ENCODE measurements around the gene GNG2. TPM values are rescaled to one million over a fixed set of nuclear protein-coding genes. Genes with fewer than 3 reads are reported as not detected.
A peak's percentile ranks its signal among the peaks of the same experiment; 100 is the strongest.
"Not testable (repeated sequence)": the region's sequence is repeated elsewhere in the genome, so short reads cannot be mapped to it uniquely, and the experiment has no call there.

Gene GNG2
- total and polyA plus RNA-seq, 5 donors, result 6.7 to 18.2 (median 14.3) TPM

GRCh38 chr14:51889851-51890250, 29.4 kb downstream of the GNG2 start:
- whole genome bisulfite sequencing, result 59% methylated on average over 2 of the region's 2 CpGs
- no peak for ATAC-seq
- intact Hi-C loops (cut with DNase I), result no loop called here

GRCh38 chr14:51894250-51894649, 33.8 kb downstream of the GNG2 start:
- DNase-seq (no peak), ATAC-seq (no peak)
- intact Hi-C loops (cut with DNase I), result no loop called here
- H3K9me3 ChIP-seq (ENCODE audit: control insufficient read depth, low read length), result no peaks in the 10 kb centered on the region
- 91% methylated on average over 3 of the region's 3 CpGs for WGBS
- no peaks in the 10 kb centered on the region for H3K4me1 ChIP-seq (ENCODE audit: control insufficient read depth, insufficient read depth, low read length)
- no peak overlapping the region for H3K27ac ChIP-seq (ENCODE audit: low read length)
- no peak overlapping the region for H3K4me3 ChIP-seq (ENCODE audit: low read length)
- H3K27me3 ChIP-seq (ENCODE audit: control insufficient read depth, insufficient read depth), result no peaks in the 10 kb centered on the region

More at GRCh38 chr14:51889851-51890250, 29.4 kb downstream of the GNG2 start:
- Histone ChIP-seq H3K9me3 (ENCODE audit: control insufficient read depth, low read length) (no peaks in the 10 kb centered on the region), H3K27ac (ENCODE audit: low read length) (no peak overlapping the region), H3K4me1 (ENCODE audit: control insufficient read depth, insufficient read depth, low read length) (no peaks in the 10 kb centered on the region), H3K4me3 (ENCODE audit: low read length) (no peak overlapping the region), H3K27me3 (ENCODE audit: control insufficient read depth, insufficient read depth) (no peaks in the 10 kb centered on the region)
- no peak for DNase-seq

- DNase-seq (no peak), ATAC-seq (no peak)
- Histone ChIP-seq H3K27ac (ENCODE audit: low read length) (no peak overlapping the region), H3K4me3 (ENCODE audit: low read length) (no peak overlapping the region), H3K27me3 (ENCODE audit: control insufficient read depth, insufficient read depth) (no peaks in the 10 kb centered on the region), H3K4me1 (ENCODE audit: control insufficient read depth, insufficient read depth, low read length) (no peaks in the 10 kb centered on the region), H3K9me3 (ENCODE audit: control insufficient read depth, low read length) (no peaks in the 10 kb centered on the region)
- intact Hi-C loops (cut with DNase I), result no loop called here
These were observed 35.0 kb downstream of the GNG2 start for GRCh38 chr14:51895375-51895774.

- intact Hi-C loops (cut with DNase I), result no loop called here
- 81% methylated on average over 1 of the region's 1 CpG for WGBS
- Histone ChIP-seq H3K27me3 (ENCODE audit: control insufficient read depth, insufficient read depth) (no peaks in the 10 kb centered on the region), H3K4me1 (ENCODE audit: control insufficient read depth, insufficient read depth, low read length) (no peaks in the 10 kb centered on the region), H3K9me3 (ENCODE audit: control insufficient read depth, low read length) (no peaks in the 10 kb centered on the region), H3K4me3 (ENCODE audit: low read length) (no peak overlapping the region), H3K27ac (ENCODE audit: low read length) (no peak overlapping the region)
- ATAC-seq (no peak), DNase-seq (no peak)
These were observed 37.5 kb downstream of the GNG2 start for GRCh38 chr14:51897791-51898355.

GRCh38 chr14:51901475-51902024, 41.1 kb downstream of the GNG2 start:
- no peak overlapping the region for H3K27ac ChIP-seq (ENCODE audit: low read length)
- H3K4me3 ChIP-seq (ENCODE audit: low read length), result no peak overlapping the region
- peaks cover 2% of the 10 kb centered on the region for H3K9me3 ChIP-seq (ENCODE audit: control insufficient read depth, low read length)
- WGBS, result 96% methylated on average over 5 of the region's 5 CpGs
- H3K27me3 ChIP-seq (ENCODE audit: control insufficient read depth, insufficient read depth), result no peaks in the 10 kb centered on the region
- ATAC-seq (no peak), DNase-seq (no peak)
- H3K4me1 ChIP-seq (ENCODE audit: control insufficient read depth, insufficient read depth, low read length), result no peaks in the 10 kb centered on the region
- intact Hi-C loops (cut with DNase I), result no loop called here

GRCh38 chr14:51905656-51906121, 45.3 kb downstream of the GNG2 start:
- intact Hi-C loops (cut with DNase I); H3K27me3 ChIP-seq (ENCODE audit: control insufficient read depth, insufficient read depth); H3K4me3 ChIP-seq (ENCODE audit: low read length); DNase-seq; H3K4me1 ChIP-seq (ENCODE audit: control insufficient read depth, insufficient read depth, low read length); H3K9me3 ChIP-seq (ENCODE audit: control insufficient read depth, low read length); H3K27ac ChIP-seq (ENCODE audit: low read length): not testable (repeated sequence)
- 34% methylated on average over 6 of the region's 6 CpGs for WGBS
- peak in 1 of 2 donors; percentile 45 for ATAC-seq

- Histone ChIP-seq H3K27ac (ENCODE audit: low read length) (no peak overlapping the region), H3K4me3 (ENCODE audit: low read length) (no peak overlapping the region), H3K9me3 (ENCODE audit: control insufficient read depth, low read length) (peaks cover 2% of the 10 kb centered on the region), H3K4me1 (ENCODE audit: control insufficient read depth, insufficient read depth, low read length) (no peaks in the 10 kb centered on the region), H3K27me3 (ENCODE audit: control insufficient read depth, insufficient read depth) (no peaks in the 10 kb centered on the region)
- ATAC-seq (no peak), DNase-seq (no peak)
- intact Hi-C loops (cut with DNase I), result no loop called here
- WGBS, result 94% methylated on average over 3 of the region's 3 CpGs
These were observed 47.7 kb downstream of the GNG2 start for GRCh38 chr14:51908086-51908485.

GRCh38 chr14:51912112-51912786, 51.8 kb downstream of the GNG2 start:
- H3K27ac ChIP-seq (ENCODE audit: low read length), result no peak overlapping the region
- no peaks in the 10 kb centered on the region for H3K27me3 ChIP-seq (ENCODE audit: control insufficient read depth, insufficient read depth)
- H3K4me3 ChIP-seq (ENCODE audit: low read length), result no peak overlapping the region
- ATAC-seq (no peak), DNase-seq (no peak)
- WGBS, result 88% methylated on average over 2 of the region's 2 CpGs
- intact Hi-C loops (cut with DNase I), result no loop called here
- H3K4me1 ChIP-seq (ENCODE audit: control insufficient read depth, insufficient read depth, low read length), result peaks cover 4% of the 10 kb centered on the region
- H3K9me3 ChIP-seq (ENCODE audit: control insufficient read depth, low read length), result no peaks in the 10 kb centered on the region

- no peak overlapping the region for H3K4me3 ChIP-seq (ENCODE audit: low read length)
- DNase-seq (no peak), ATAC-seq (no peak)
- peaks cover 4% of the 10 kb centered on the region for H3K4me1 ChIP-seq (ENCODE audit: control insufficient read depth, insufficient read depth, low read length)
- H3K27me3 ChIP-seq (ENCODE audit: control insufficient read depth, insufficient read depth), result no peaks in the 10 kb centered on the region
- H3K27ac ChIP-seq (ENCODE audit: low read length), result no peak overlapping the region
- 78% methylated on average over 6 of the region's 6 CpGs for WGBS
- intact Hi-C loops (cut with DNase I), result no loop called here
- no peaks in the 10 kb centered on the region for H3K9me3 ChIP-seq (ENCODE audit: control insufficient read depth, low read length)
These were observed 53.9 kb downstream of the GNG2 start for GRCh38 chr14:51914310-51914709.

- H3K4me1 ChIP-seq (ENCODE audit: control insufficient read depth, insufficient read depth, low read length), result peaks cover 4% of the 10 kb centered on the region
These were observed 56.8 kb downstream of the GNG2 start for GRCh38 chr14:51917193-51917592.

GRCh38 chr14:51921026-51921425, 60.6 kb downstream of the GNG2 start:
- intact Hi-C loops (cut with DNase I), result no loop called here
- no peak for ATAC-seq
- 61% methylated on average over 3 of the region's 3 CpGs for WGBS

More at GRCh38 chr14:51917193-51917592, 56.8 kb downstream of the GNG2 start:
- peak in 1 of 2 donors; percentile 55 for ATAC-seq
- H3K9me3 ChIP-seq (ENCODE audit: control insufficient read depth, low read length), result no peaks in the 10 kb centered on the region
- no peak overlapping the region for H3K27ac ChIP-seq (ENCODE audit: low read length)
- intact Hi-C loops (cut with DNase I), result loop anchor here in 1 of 4 donors (5.0 kb wide), 1 partner anchor 230 kb away; no protein-coding TSS in a partner anchor
- H3K4me3 ChIP-seq (ENCODE audit: low read length), result no peak overlapping the region
- 55% methylated on average over 6 of the region's 6 CpGs for WGBS
- H3K27me3 ChIP-seq (ENCODE audit: control insufficient read depth, insufficient read depth), result no peaks in the 10 kb centered on the region
- peak in 1 of 3 donors; percentile 11 for DNase-seq

More at GRCh38 chr14:51921026-51921425, 60.6 kb downstream of the GNG2 start:
- Histone ChIP-seq H3K27me3 (ENCODE audit: control insufficient read depth, insufficient read depth) (no peaks in the 10 kb centered on the region), H3K4me1 (ENCODE audit: control insufficient read depth, insufficient read depth, low read length) (peaks cover 5% of the 10 kb centered on the region), H3K4me3 (ENCODE audit: low read length) (no peak overlapping the region), H3K9me3 (ENCODE audit: control insufficient read depth, low read length) (no peaks in the 10 kb centered on the region), H3K27ac (ENCODE audit: low read length) (no peak overlapping the region)
- no peak for DNase-seq

Measured in right cardiac atrium (tissue), 5 donors.